HT-29 (cell line): ENCODE results near the gene CRB2. TPM values are rescaled to one million over a fixed set of nuclear protein-coding genes. Genes with fewer than 3 reads are reported as not detected.
A peak's percentile ranks its signal among the peaks of the same experiment; 100 is the strongest.

Experiments
- DNase-seq: peaks from one replicate; pipeline ENCODE4 v3.0.0-alpha.2; 2015; ENCODE audit warnings: low spot score
- small RNA-seq: library from RNA; depleted of rRNA; stranded (forward); fragments of <200 nt; gene quantifications from one replicate; pipeline ENCODE3, GENCODE V24; 2014
- total RNA-seq: library from RNA; depleted of rRNA; stranded (reverse); fragments of >200 nt; shearing (Covaris generic); gene quantifications from 2 replicates; pipeline ENCODE4 v1.2.3, GENCODE V29; 2014; rRNA removed

The CRB2 gene
- total RNA-seq, 1 experiment from 2014 or later, result 0.94 TPM

DNA sequence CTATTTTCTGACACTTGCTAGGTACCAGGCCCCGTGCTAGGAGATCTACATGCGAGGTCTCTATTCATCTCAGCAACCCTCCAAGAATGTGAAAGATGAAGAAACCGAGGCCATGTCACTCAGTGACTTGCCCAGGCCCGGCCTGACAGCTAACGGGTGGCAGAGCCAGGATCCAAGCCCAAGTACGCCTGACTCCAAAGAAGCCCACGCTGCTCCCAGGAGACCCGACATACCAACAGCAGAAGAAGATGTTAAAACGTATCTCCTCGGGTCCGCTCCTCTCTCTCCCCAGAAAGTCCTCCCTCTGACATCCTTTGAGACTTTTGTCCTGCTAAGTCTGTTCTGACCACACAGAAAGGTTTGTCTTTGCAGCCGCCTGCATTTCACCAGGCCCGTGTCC, 65.2 kb downstream of the CRB2 start:
- no peak for DNase-seq

DNA sequence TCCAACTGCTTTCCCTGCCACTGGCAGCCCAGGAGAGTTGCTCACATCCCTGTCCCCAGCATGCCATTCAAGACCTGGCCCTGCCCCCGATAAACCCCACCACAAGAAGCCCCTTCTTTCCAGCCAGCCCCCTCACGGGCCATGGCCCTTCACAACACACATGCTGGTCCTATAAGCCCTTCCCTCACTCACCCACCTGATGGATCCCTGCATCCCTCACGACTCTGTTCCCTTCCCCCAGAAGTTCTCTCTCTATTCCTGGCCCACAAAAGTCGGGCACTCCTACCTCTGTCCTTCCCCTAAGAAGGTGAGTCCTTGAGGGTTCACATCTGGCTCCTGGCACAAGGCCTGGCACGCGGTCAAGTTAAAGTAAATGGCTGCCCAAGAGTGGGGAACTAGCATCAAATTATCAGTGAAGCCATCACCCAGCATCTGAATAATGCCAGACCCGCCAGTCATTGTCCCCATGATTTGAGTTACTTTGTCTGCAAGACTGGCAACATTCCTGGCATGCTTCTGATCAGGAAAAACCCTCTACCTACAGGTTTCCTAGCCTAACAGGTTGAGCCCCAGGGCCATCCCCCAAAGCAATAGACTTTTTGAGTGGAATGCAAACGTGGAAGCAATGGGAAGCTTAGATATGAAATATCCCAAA, 65.9 kb downstream of the CRB2 start:
- DNase-seq, result no peak

- no peak for DNase-seq
Measured at GRCh38 chr9:123422635-123423310, 66.8 kb downstream of the CRB2 start.

DNA sequence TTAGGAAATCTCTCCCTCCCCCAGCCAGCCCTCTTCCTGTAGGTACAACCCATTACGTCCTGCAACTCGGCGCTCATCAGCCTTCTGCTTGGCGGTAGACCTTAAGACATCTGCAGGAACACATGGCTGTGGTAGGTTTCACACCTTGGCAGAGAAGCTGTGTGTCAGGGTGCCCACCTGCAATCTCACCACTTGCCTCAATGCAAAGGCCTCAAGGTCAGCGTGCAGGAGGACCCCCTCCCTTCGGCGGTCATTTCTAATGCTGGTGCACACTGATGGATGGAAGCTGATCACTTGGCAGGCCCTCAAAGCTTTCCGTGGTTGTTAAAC, 67.3 kb downstream of the CRB2 start:
- DNase-seq, result no peak

GRCh38 chr9:123424131-123424530, 68.1 kb downstream of the CRB2 start:
- no peak for DNase-seq

GRCh38 chr9:123424552-123425225, 68.7 kb downstream of the CRB2 start:
- DNase-seq, result no peak

DNA sequence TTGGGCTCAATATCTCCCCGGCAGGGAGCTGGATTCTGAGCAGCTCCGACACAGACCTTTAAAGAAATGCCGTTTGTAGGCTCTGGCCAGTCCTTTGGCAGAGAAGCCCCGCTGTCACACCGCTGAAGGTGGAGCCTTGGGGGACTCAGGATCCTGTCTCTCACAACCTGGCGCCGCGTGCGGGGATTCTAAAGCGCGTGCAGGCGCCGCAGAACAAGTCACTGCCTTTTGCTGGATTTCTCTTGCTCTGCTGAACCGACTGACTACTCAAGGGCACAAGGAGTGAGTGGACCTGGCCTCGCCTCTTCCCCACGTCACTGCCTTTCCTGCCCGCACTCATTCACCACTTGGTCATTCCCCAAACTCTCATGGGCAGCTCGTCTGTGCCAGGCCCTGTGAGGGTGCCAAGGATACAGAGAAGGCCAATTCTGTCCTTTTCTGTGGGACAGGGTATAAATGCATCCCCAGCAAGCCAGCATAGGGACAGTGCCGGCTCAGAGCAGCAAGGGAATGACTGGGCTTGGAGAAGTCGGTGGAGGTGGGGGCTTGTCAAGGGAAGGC, 69.3 kb downstream of the CRB2 start:
- DNase-seq, result no peak

GRCh38 chr9:123425836-123426365, 69.9 kb downstream of the CRB2 start:
- no peak for DNase-seq

GRCh38 chr9:123426406-123426805, 70.4 kb downstream of the CRB2 start:
- DNase-seq, result peak; percentile 38

Small RNA genes lying within 50 kb of the gene (small RNA-seq; reads per million reads assigned to genes)
- not detected for gene MIR601

Other genes starting within 250 kb of the CRB2 start
- gene STRBP, start 87.6 kb upstream of the CRB2 start, total RNA-seq, result 18.4 and 19.9 TPM in 2 replicates